ENCODE measurements around the gene MAPRE3.
A peak's percentile ranks its signal among the peaks of the same experiment; 100 is the strongest.

The MAPRE3 gene

DNA sequence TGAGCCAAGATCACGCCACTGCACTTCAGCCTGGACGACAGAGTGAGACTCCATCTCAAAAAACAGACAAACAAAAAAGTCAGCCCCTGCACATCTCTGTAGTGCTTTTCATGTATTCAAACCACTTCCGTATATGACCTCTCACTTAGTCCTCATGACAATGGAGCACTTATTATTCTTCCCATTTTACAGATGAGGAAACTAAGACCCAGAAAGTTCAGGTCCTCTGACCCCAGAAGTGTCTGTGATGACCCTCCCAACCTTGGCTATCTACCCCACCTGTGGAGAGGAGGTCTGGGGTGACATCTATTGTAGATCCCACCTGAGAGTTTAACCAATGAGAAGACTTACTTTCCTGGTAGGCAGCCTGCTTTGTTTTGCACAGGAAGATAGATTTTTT is 21.6 kb upstream of the MAPRE3 start:
- no peak overlapping the region for H3K4me3 ChIP-seq (ENCODE audit: low read depth, low read length)

DNA sequence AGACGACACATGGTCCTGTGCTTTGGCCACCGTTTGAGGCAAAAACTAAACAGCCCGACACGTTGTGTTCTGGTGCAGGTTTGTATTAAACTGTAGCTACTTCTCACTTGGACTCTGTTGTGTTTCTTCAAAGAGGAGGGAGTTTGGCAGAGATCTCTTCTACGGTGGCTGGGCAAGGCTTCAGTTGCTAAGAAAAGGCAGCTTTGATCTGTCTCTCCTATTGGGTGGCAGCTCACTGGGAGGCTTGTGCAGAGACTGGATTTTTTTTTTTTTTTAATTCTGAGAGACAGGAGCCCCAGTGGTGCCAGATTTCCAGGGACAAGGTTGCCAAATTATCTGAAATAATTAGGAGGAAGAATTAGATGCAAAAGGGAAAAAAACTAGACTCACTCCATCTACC is 20.2 kb upstream of the MAPRE3 start:
- H3K4me3 ChIP-seq (ENCODE audit: low read depth, low read length): no peak overlapping the region

DNA sequence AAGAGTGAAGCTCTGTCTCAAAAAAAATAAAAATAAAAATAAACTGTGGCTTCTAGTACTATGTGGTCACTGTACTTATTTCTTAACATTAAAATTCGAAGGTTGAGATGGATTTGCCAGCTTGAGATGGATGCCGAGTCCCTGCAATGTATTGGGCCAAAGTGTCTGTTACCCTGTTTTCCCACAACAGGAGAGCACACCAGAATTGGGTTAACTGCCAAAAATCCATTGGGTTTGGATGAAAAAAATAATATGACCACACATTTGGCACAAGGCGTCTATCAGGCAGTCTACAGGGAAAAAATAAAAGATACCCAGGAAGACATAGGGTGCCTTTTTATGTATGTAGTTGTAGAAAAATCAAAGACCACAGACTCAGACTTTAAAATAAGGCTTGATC is 19.2 kb upstream of the MAPRE3 start:
- H3K4me3 ChIP-seq (ENCODE audit: low read depth, low read length): no peak overlapping the region

DNA sequence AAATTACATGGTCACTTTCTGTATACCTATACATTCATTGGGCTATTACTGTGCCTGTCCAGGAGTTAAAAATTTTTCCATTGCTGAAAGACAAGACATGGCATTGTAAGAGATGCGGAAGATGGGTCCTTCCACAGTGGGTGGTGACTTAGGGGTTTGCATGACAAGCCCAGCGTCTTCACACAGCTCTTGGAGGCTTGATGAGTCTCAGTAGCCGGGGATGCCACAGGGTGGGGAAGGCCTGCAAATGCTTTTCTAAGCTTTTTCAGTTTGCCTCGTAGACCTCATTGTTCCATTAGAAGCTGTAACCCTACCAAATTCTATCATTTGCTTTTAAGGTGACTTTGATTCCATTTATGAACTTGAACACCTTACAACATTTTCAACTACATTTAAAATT is 18.1 kb upstream of the MAPRE3 start:
- no peak overlapping the region for H3K4me3 ChIP-seq (ENCODE audit: low read depth, low read length)

DNA sequence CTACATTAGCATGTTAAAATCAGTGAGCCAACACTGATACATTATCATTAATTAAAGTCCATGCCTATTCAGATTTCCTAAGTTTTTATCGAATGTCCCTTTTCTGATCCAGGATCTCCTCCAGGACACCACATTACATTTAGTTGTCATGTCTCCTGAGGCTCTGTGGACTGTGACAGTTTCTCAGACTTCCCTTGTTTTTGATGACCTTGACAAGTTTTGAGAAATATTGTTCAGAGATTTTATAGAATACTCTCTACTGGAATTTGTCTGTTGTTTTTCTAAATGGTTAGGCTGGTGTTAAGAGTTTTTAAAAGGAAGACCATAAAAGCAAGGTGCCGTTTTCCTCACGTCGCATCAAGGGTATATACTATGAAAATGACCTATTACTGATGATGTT is 16.3 kb upstream of the MAPRE3 start:
- no peak overlapping the region for H3K4me3 ChIP-seq (ENCODE audit: low read depth, low read length)

DNA sequence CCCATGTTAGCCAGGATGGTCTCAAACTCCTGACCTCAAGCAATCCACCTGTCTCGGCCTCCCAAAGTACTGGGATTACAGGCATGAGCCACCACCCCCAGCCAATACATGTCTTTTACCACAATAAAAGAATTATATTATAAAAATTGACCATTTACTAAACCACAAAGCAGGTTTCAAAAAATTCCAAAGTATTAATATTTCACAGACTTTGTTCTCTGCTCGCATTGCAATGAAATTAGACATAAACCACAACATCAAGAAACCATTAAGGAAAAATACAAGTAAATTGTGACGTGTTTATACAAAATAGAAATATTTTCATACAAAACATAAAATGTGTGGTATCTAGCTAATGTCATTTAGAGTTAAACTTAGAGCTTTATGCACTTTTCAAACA is 13.4 kb upstream of the MAPRE3 start:
- no peak overlapping the region for H3K4me3 ChIP-seq (ENCODE audit: low read depth, low read length)

DNA sequence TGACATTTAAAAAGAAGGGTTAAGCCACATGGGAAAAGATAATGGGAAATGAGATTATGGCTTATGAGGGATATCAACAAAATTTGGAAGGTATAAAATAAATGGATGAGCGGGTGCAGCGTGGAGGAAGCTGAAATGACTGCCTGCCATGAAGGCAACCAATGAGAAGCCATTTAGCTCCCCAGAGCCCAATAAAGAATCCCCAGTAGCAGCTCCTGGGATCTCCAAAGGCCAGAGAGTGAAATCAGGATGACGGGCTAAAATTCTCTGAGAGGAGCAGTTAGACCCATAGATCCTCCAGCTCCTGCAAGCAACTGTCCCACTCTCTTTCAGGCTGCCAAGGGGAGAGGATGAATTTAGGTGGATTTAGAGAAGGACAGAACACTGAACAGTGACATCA is 12.9 kb upstream of the MAPRE3 start:
- no peak overlapping the region for H3K4me3 ChIP-seq (ENCODE audit: low read depth, low read length)

DNA sequence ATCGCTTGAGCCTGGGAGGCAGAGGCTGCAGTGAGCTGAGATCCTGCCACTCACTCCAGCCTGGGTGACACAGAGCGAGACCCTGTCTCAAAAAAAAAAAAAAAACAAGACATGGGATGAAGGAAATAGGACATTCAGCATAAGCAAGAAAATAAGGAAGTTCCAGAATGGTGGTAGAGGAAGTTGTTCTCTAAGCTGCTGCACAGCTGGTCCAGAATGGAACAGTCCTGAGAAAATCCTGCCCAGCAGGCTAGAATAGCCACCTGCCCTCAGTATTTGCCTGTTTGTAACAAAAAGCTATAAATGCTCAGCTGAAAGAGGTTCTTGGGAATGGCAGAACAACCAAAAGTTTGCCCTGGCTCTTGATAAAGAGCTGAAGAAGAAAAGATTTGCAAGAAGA is 11.1 kb upstream of the MAPRE3 start:
- H3K4me3 ChIP-seq (ENCODE audit: low read depth, low read length): no peak overlapping the region

DNA sequence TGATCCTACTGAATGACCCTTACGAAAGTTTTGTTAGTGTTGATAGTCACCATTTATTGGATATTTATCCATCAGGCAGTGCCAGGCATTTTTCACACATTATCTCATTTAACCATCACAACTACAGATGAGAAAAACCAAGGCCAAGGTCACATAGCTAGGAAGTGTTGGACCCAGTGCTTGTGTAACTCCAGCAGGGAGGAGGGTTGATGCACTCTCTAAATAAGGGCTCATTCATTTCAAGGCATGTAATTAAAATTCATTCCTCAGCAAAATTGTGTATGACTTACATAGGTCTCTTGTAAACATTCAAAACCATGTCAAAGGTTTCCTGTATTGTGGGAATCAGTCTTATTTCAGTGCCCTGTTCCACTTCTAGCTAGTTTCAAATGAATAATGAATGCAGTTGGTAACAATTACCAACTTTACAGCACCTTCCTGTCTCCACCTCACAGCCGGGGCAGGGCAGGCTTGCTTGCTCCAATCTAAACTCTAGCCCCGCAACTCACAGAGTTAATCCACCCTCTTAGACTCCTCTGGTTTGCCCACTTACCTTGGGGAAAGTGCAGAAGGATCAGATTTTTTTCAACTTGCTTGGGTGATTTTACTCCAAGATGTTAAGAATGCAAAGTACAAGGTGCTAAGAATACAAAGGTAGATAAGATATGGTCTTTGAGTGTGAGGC is 5.8 kb upstream of the MAPRE3 start:
- H3K4me3 ChIP-seq (ENCODE audit: low read depth, low read length): no peak overlapping the region

DNA sequence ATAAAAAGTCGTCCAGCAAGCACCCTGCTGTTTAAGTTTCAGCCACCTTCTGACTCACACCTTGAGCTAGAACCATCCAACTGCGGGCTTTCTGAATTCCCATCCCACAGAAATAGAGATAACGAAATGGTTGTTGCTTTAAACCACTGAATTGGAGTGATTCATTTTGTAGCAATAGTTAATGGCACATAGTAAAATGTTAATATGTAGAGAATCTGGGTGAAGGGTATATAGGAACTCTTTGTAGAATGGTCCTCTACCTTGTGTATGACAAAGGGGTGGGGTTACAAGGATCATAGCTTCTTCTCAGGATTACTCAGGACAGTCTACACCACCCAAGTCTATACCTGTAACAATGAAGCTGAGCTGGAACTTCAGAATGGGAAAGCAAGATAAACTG is 2.4 kb upstream of the MAPRE3 start:
- H3K4me3 ChIP-seq (ENCODE audit: low read depth, low read length): no peak overlapping the region

DNA sequence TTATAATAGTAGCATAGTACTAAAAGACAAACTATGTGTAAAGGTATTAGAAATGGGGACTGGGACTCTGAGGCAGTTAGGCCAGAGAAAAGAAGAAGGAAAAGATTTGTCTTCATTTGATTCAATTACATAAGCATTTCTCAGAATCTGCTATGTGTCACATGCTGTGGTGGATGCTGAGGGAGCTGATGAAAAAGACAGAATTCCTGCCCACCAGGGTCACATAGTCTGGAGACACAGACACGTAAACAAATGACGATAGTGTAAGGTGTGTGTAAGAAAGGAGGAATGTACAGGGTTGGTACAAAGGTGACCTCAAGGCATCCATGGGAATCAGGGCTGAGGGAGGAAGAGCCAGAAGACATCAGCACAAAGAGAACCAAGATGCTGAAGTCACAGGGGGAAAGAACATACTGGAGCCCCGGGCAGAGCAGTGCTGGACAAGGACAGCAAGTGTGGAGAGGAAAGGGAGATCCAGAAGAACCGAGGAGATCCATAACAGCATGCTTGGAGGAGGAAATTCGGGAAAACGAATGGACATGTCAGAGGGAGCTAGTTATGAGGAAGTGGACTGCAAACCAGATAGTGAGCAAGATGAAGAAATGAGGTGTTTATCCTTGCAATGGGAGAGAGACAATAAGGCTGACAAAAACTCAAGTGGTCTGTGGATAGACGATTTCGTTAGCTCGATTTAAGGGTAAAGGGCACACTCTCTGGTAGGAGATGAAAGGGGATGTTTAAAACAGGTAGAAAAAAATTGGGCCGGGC is 1.2 kb upstream of the MAPRE3 start:
- no peak overlapping the region for H3K4me3 ChIP-seq (ENCODE audit: low read depth, low read length)

DNA sequence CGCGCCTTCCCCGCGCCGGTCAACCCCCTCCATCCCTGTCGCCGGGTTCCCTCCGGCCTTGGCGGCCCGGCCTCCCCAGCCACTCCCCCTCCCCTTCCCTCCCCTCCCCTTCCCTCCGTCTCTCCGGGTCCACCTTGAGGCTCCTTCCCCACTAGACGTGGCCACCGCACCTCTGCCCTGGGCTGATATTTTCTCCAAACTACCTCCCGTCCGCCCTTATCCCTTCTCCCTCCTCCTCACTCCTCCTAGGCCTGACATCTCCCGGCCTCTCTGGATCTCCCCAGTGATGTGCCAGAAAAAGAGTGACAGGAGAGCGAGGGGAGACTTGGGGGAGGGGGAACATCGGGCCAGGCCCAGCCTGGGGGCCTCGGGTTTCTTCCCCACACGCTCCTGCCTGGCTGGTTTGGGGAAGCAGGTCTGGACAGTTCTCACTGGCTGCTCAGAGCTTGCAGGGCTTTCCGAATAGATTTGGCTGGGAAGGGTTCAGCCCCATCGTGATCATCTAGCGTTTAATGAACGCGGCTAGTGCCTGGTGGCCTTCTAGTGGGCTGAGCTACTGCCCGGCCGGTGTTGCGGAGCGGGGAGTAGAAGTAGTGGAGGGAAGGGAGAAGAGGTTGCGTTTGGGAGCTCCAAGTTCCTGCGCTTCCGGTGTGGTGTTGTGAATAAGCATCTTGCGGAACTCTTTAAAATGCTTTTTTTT is 641 bp downstream of the MAPRE3 start:
- peak overlapping the region; percentile 60 for H3K4me3 ChIP-seq (ENCODE audit: low read depth, low read length)

DNA sequence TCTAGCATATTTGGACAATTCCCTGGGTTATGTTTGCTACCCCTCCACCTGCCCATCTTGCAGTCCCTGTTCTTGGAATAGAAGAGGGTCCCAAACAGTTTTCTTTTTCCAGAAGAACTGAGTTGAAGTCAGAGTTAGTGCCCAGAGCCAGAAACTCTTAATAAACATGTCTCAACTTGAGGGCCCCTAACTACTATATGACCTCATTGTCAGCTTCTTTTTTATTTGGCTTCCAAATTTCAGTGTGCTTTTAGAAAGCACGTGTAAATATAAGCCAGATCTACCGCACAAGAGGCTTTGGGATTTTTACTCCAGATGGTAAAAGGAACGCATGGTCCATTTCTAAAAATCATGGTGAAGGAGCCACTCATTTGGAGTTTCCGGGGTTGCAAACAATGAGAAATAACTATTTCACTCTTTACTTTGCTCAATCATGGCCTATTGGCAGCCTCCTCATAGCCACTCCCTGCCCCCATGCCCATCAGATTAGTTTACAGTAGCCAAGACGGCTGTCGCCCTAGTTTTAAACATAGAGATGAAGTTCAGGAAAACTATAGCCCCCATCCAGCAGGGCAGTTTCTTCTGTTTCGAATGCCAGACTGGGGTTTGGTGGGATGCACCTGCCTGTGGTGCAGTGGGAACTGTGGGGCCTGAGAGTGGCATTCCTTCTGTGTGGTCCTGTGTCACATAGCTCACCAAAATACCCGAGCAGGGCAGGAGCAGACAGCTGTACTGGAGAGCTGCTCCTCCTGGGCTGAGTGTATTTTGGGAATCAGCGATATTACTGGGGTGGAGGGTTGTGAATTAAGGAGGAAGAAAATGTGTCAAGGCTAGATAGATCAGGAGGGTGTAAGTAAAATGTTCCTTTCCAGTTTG is 1.7 kb downstream of the MAPRE3 start:
- H3K4me3 ChIP-seq (ENCODE audit: low read depth, low read length): no peak overlapping the region

DNA sequence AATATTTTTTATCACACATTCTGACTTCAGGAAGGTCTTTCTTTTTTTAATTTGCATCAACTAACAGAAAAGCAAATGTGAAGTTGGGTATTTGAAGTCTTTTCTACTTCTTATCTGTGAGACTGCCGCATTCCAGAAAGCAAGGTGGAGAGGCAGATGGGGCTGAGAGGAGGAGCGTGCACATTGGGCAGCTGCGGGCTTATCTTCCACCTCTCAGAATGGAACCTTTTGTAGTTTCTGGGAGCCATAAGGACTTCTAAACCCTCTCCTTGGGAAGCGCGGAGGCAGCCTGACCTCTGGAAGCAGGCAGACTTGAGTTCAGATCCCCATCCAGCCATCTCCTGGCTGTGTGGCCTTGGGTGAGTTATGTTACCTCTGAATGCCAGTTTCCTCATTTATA is 3.9 kb downstream of the MAPRE3 start:
- H3K4me3 ChIP-seq (ENCODE audit: low read depth, low read length): no peak overlapping the region

DNA sequence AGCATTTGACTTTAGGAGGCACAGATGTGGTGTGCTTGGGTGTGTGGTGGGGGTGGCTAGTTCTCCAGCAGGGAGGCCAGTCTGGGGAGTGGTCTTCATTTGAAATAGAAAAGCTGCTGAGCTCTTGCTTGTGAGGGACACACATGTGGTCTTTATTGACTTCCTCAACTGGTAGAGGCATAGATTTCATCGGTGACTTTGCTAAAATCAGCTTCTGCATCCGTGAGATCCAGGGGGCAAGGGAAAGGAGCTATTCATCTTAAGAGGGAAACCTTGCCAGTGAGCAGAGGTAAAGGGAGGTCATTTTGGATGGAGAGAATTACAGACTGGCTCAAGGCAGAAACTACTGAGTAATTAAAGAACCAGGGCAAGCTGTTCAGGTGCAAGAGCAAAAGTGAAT is 4.7 kb downstream of the MAPRE3 start:
- H3K4me3 ChIP-seq (ENCODE audit: low read depth, low read length): no peak overlapping the region

DNA sequence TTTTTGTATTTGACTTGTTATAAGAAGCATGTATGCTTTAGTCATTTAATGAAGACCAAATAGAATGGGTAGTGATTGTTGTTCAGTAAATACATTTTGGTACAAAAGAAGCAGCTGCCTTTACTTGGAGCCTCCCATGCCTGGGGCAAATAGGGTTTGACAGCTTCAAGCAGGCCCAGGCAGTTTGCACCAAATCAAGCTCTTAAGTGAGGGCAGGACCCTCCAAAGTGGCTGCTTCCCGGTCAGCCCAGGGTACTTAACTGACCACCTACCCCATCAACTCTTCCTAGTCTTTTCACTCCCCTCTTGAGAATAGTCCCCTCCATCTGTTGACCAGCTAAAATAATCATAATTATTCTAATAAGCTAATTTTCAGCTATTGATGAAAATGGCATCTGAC is 5.2 kb downstream of the MAPRE3 start:
- H3K4me3 ChIP-seq (ENCODE audit: low read depth, low read length): no peak overlapping the region

DNA sequence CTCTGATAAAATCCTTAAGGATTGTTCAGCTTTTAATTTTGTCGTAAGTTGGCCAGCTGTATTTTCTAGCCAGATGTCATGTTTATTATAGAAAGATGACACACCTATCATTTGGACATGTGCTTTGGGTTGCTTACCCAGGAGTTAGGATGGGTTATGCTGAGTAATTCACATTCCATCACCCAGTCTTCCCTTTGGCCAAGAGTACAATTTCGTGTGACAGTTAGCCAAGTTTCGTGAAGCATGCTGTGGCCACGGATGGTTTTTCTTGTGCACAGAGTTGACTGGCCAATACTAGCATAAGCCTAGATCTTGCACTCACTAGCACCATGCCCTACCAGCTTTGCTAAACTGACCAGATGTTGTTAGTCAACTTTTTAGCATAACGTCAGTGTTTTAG is 5.8 kb downstream of the MAPRE3 start:
- H3K4me3 ChIP-seq (ENCODE audit: low read depth, low read length): no peak overlapping the region

DNA sequence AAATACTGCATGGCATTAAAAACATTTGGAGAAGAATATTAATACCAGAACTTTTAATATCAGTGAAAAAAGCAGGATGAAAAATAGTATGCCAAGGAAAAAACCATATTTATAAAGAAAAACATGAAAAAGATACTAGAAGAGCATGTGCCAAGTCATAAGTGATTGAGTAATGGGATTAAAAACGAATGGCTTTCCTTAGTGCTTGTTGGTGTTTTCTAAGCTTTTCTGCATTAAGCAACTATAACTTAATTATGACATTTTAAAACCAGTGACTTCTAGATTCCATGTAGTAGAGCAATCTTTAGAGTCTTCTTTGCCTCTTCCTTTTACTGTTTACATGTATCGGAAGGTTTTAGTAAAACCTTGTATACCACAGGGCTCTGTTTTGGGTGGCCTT is 6.6 kb downstream of the MAPRE3 start:
- no peak overlapping the region for H3K4me3 ChIP-seq (ENCODE audit: low read depth, low read length)

DNA sequence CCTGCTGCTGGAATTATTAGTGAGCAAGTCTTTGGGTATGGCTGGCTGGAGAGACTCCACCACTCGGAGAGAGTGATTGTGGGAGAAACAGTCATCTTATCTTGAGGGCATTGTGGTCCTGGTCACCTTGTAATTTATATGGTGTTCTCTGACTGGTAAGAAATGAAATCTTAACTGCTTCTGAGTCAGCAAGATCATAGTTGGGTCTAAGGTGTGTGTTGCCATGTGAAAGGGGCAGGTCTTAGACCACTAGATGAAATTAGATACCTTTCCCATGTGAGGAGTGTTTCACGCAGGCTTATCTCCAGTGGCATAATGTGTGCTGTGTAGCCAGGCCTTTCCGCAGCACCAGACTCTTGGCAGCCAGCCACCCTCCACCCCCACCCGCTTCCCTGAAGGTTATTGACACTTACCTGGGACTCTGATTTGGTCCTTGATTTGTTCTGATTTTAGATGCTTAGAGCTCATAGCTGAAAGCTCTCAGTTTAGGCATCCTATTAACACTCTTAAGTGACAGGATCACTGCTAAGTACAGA is 7.7 kb downstream of the MAPRE3 start:
- no peak overlapping the region for H3K4me3 ChIP-seq (ENCODE audit: low read depth, low read length)

DNA sequence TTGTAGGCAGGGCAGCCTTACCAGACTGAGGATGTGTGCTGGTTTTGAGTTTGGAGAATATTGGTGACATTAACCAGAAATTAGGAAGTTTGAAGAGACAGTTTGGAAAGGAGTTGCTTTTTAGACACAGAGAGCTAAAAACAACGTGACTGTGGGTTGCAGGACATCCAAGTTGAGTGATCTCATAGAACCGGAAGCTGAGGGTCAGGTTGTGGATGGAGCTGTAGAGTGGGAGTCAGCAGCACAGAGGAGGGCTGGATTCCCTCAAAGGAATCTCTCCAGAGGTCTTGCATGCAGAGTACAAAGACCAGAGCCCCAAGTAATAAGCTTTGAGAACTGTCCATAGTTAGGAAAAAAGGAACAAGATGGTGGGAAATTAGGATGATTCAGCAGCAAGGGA is 9.3 kb downstream of the MAPRE3 start:
- no peak overlapping the region for H3K4me3 ChIP-seq (ENCODE audit: low read depth, low read length)

DNA sequence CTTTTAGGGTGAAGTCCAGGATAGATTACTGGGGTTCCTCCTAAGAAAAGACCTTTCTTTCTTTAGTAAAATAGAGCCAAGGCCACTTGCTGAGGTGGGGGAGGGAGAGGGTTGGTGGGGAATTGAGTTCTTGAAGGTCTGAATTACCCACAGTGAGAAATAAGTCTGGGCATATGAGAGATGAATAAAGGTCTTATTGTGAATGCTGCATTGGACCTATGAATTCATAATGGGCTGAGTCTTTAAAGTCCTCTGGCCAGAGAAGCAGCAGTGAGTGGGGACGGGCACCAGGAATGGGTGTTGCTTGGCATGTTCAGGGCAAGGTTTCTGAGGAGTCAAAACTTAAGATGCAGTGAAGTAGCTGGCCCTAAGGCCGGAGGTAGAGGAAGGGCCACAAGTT is 10.5 kb downstream of the MAPRE3 start:
- no peak overlapping the region for H3K4me3 ChIP-seq (ENCODE audit: low read depth, low read length)
